Adrenal gland (tissue), 12 donors: ENCODE measurements around the gene GFER. TPM values are rescaled to one million over a fixed set of nuclear protein-coding genes. Genes with fewer than 3 reads are reported as not detected.

Experiments
- DNase-seq, 7 donors: peaks; one replicate each; pipeline ENCODE4 v3.0.0-alpha.2; 2019 to 2020
- H3K27ac ChIP-seq, 5 donors: fragments of 200-600 bp; sonication (generic) in 4 of 5; 1 replicate in 3 of 5; 2 replicates in 2 of 5; pipeline versions ENCODE4 v1.5.1 to v1.8.0; 2016 to 2020; ENCODE audit warnings: mild to moderate bottlenecking in 1 of 5
- H3K27me3 ChIP-seq: fragments of 200-600 bp; 2 replicates; pipeline ENCODE4 v1.8.0; 2021
- H3K36me3 ChIP-seq, 2 donors: fragments of 200-600 bp; replicated peaks in 1 of 2; 1 replicate in 1 of 2; 2 replicates in 1 of 2; pipeline versions ENCODE4 v1.5.1 to v1.8.0; 2018 to 2022
- H3K4me1 ChIP-seq, 2 donors: fragments of 200-600 bp; replicated peaks in 1 of 2; 1 replicate in 1 of 2; 2 replicates in 1 of 2; pipeline versions ENCODE4 v1.5.1 to v1.8.0; 2018 to 2021
- H3K4me3 ChIP-seq, 4 donors: fragments of 200-600 bp; sonication (generic) in 3 of 4; one replicate each; pipeline ENCODE4 v1.5.1; 2016 to 2018
- H3K9me3 ChIP-seq, 3 donors: fragments of 200-600 bp; sonication (generic) in 1 of 3; replicated peaks in 1 of 3; 1 replicate in 2 of 3; 2 replicates in 1 of 3; pipeline versions ENCODE4 v1.5.1 to v1.8.0; 2016 to 2021
- POLR2A ChIP-seq, 2 donors: fragments of 450-650 bp; IDR thresholded peaks; one replicate each; pipeline ENCODE4 v1.6.1; 2017; ENCODE audit warnings: antibody characterized with exemption in 2 of 2, mild to moderate bottlenecking in 2 of 2, moderate library complexity in 1 of 2
- WGBS, 4 donors: extraction: QIAGEN DNeasy Blood & Tissue Kit in 2 of 4; methylation state at CpG; one replicate each; pipeline versions ENCODE4 v1.1.5 to v1.1.7; 2013 to 2017; 5-methylcytosine and 5-hydroxymethylcytosine counted together
- intact Hi-C, 2 donors: fragments of 100-400 bp; cut with DNase I; formaldehyde crosslinking; loops; one replicate each; pipeline versions ENCODE4 v1.14.1 to v1.15.0; 2022 to 2023
- polyA plus RNA-seq, 3 donors: library from polyadenylated mRNA; stranded (reverse); fragments of 200-250 nt in 2 of 3; fragments of 350-450 nt in 1 of 3; fragmentation: Illumina TruSeq in 1 of 3; extraction: RNeasy Lipid Tissue Mini Kit (QIAGEN cat#74804) in 1 of 3; gene quantifications; one replicate each; pipeline ENCODE4 v1.2.3, GENCODE V29; 2013 to 2014
- total RNA-seq, 9 donors: library from RNA; depleted of rRNA in 4 of 9; stranded (reverse); fragments of >200 nt in 4 of 9; fragments of 120-200 nt in 1 of 9; fragmentation: NEBNext Ultra II Directional in 1 of 9; extraction: Animal tissue kit (Norgen Biotek cat#: 25700) in 1 of 9; gene quantifications; one replicate each; pipeline versions ENCODE4 v1.1.0 to v1.2.4, GENCODE V29; 2013 to 2023
- TF ChIP-seq, protein P1 (sequence below), 6 experiments: fragments of 450-650 bp in 4 of 6; fragments of 200-600 bp in 2 of 6; sonication (generic) in 1 of 6; IDR thresholded peaks; 1 replicate in 5 of 6; 2 replicates in 1 of 6; pipeline versions ENCODE4 v1.5.1 to v1.8.0; 2016 to 2021; ENCODE audit warnings: antibody characterized with exemption in 6 of 6, mild to moderate bottlenecking in 2 of 6, moderate library complexity in 1 of 6
- donor health status: healthy with polysubstance abuse.
- donor health status: Bipolar disorder and iron deficiency.
- donor health status: DM: yes; HTN: yes; CAD: no.
- donor health status: DM: no; HTN: no; CAD: no.
- donor health status: DM: no; HTN: no; CAD: no.
- donor health status: DM: yes; HTN: yes; CAD: no.

Gene GFER
- total and polyA plus RNA-seq, 12 donors: 16.4 to 60.8 (median 27.8) TPM

DNA sequence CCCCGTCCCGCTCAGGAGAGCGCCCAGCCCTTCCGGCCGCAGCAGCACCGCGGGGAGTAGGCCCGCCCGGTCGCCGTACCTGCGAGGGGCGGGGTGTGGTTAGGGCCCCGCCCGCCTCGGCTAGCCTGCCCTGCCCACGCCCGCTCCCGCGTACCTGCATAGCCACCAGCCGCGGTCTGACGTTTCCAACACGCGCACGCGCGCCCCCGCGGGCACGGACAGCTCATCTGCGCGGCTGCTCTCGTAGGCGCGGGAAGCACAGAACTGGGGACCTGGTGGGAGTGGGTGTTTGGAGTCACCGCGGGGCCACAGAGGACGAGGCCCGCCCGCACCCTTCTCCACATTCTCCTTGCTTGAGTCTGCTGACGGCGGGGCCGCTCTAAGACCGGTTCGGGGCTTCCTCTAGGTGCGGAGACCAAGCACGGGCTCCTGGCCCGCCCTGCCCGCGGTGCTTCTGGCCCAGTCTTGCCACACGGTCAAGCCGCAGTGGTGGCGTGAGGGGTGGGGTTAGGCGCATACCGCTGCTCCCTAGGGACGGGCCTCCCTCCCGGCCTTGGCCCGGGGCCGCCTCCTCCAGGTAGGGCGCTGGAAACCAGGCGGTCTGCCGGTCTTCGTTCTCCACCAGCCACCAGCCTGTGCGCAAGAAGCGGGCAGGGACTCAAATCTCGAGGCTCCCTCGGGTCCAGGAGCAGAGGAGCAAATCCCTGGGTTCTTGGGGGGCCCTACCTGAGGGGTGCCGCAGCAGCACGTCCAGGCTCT lies 4.5 kb upstream of the GFER start:
- no peak for DNase-seq
- 37 to 54% (median 40%) methylated on average over 16 to 70 of the region's 70 CpGs for WGBS, 4 donors
- Histone ChIP-seq H3K4me1 (peaks cover 0 to 8% of the 10 kb centered on the region in 2 donors), H3K36me3 (peaks cover 0 to 42% of the 10 kb centered on the region in 2 donors), H3K27ac (no peak overlapping the region), H3K9me3 (no peaks in the 10 kb centered on the region), H3K4me3 (no peak overlapping the region), H3K27me3 (peaks cover 26% of the 10 kb centered on the region)
- intact Hi-C loops: no loop called here
- TF ChIP-seq, protein P1, sequence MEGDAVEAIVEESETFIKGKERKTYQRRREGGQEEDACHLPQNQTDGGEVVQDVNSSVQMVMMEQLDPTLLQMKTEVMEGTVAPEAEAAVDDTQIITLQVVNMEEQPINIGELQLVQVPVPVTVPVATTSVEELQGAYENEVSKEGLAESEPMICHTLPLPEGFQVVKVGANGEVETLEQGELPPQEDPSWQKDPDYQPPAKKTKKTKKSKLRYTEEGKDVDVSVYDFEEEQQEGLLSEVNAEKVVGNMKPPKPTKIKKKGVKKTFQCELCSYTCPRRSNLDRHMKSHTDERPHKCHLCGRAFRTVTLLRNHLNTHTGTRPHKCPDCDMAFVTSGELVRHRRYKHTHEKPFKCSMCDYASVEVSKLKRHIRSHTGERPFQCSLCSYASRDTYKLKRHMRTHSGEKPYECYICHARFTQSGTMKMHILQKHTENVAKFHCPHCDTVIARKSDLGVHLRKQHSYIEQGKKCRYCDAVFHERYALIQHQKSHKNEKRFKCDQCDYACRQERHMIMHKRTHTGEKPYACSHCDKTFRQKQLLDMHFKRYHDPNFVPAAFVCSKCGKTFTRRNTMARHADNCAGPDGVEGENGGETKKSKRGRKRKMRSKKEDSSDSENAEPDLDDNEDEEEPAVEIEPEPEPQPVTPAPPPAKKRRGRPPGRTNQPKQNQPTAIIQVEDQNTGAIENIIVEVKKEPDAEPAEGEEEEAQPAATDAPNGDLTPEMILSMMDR (IDR thresholded peaks at IDR 0.05): no peak
- TF ChIP-seq POLR2A (IDR thresholded peaks at IDR 0.05): no peak

DNA sequence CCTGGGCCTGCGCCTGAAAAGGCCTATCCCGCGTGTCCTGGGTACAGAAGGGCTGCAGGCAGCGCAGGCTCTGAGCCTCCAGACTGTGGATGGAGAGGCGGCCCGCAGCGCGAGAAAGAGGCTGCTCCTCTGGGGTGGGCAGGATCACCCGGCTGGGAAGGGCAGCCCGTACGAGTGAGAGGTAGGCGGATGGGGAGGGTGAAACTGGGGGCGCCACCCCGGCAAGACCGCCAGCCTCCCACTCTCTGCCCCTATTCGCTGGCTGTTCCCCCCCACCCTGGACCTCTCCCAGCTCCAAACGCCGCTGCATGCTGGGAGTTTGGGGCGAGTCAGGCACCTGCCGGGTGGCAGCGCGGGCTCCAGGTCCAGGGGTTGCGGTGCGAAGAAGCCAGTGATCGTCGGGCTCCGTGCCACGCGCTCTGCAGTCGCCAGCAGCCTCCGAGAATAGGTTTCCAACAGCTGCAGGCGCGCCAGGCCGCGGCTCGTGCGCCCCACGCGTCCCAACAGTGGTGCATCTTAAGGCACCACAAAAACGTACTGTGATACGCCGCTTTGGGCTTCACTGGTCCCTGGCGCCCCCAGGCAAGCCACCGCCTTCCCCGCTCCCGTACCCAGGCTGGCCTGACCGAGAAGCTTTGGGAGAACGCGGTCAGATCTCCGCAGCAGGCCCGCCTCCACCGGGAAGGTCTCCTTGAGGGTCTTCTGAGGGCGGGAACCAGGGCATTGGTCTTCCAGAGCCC lies 3.8 kb upstream of the GFER start:
- WGBS, 4 donors: 5 to 19% (median 9%) methylated on average over 14 to 53 of the region's 53 CpGs
- no peak for TF ChIP-seq POLR2A (IDR thresholded peaks at IDR 0.05)
- intact Hi-C loops: no loop called here
- no peak for DNase-seq
- Histone ChIP-seq H3K4me1 (peaks cover 0 to 16% of the 10 kb centered on the region in 2 donors), H3K27ac (no peak overlapping the region), H3K9me3 (no peaks in the 10 kb centered on the region), H3K27me3 (peaks cover 26% of the 10 kb centered on the region), H3K36me3 (peaks cover 0 to 36% of the 10 kb centered on the region in 2 donors), H3K4me3 (no peak overlapping the region)

DNA sequence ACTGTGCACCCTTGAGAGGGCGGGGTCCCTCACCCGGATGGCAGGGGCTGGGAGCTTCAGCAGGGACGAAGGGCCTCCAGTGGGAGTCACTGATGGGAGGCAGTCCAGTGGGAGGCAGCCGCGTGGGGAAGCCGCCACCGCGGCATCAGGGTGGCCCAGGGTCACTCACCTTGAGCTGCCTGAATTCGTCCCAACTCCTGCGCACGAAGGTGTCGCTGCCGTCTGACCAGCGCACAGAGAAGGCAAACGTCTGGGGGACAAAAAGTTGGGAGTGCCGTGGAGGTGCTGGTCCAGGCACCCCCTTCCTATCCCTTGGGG lies 3.3 kb upstream of the GFER start:
- H3K4me1 ChIP-seq: peaks cover 0 to 18% of the 10 kb centered on the region in 2 donors
- peaks cover 26% of the 10 kb centered on the region for H3K27me3 ChIP-seq
- no peak for DNase-seq
- no peak for TF ChIP-seq POLR2A (IDR thresholded peaks at IDR 0.05)
- TF ChIP-seq, protein P1 (IDR thresholded peaks at IDR 0.05): no peak
- no peak overlapping the region for H3K4me3 ChIP-seq
- H3K36me3 ChIP-seq: peaks cover 0 to 36% of the 10 kb centered on the region in 2 donors
- no peak overlapping the region for H3K27ac ChIP-seq
- no peaks in the 10 kb centered on the region for H3K9me3 ChIP-seq
- intact Hi-C loops: no loop called here
- 14 to 35% (median 21%) methylated on average over 9 to 16 of the region's 16 CpGs; no CpG with 5 or more reads in 1 of the 4 donors for WGBS, 4 donors

DNA sequence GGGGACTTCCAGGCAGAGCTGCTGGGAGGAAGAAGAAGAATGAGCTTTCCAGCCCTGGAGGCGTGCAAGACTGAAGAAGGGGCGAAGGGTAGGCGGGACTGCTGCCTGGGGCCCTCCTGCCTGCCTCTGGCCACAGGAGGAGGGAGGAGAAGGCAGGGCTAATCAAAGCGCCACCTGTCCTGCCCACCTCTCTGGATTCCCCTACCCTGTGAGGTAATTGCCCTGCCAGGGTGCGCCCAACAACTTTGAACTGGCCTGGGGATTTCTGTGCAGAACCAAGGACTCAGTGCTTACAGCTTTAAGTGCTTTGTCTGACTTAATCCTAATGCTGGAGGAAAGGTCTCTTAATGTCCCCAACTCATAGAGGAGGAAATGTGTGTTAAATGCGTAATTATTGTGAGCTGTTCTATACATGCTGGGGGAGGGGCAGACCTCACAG lies 2.6 kb upstream of the GFER start, which contains the start of gene NOXO1:
Gene NOXO1 (minus strand): TSS at position 72 of the 439 bp plus-strand sequence. CDS start 290 bp downstream, outside the sequence.
- Histone ChIP-seq H3K27me3 (peaks cover 26% of the 10 kb centered on the region), H3K4me3 (no peak within 1 kb of the TSS), H3K4me1 (peaks cover 0 to 18% of the 10 kb centered on the region in 2 donors), H3K9me3 (no peaks in the 10 kb centered on the region), H3K27ac (no peak within 1 kb of the TSS), H3K36me3 (peaks cover 0 to 36% of the 10 kb centered on the region in 2 donors)
- TF ChIP-seq, protein P1 (IDR thresholded peaks at IDR 0.05): no peak
- TF ChIP-seq POLR2A (IDR thresholded peaks at IDR 0.05): no peak
- intact Hi-C loops: no loop called here
- DNase-seq: no peak
- WGBS, 4 donors: 29 to 48% (median 38%) methylated on average over 3 to 6 of the region's 6 CpGs
